GM19372 (cell line): ENCODE data around the gene IQCM.
"Not testable (repeated sequence)": the region's sequence is repeated elsewhere in the genome, so short reads cannot be mapped to it uniquely, and the experiment has no call there.

ENCODE experiments used
- ATAC-seq: cut with Tn5 transposase; IDR thresholded peaks from one replicate; pipeline ENCODE4 v1.9.1; 2021; ENCODE audit warnings: mild to moderate bottlenecking, low read depth, moderate library complexity; ENCODE audit not compliant: unreplicated experiment

Gene IQCM

GRCh38 chr4:149595500-149595899, 220.1 kb downstream of the IQCM start:
- no peak for ATAC-seq

GRCh38 chr4:149589826-149590225, 225.8 kb downstream of the IQCM start:
- ATAC-seq, result no peak

GRCh38 chr4:149584722-149585121, 230.9 kb downstream of the IQCM start:
- ATAC-seq, result no peak

DNA sequence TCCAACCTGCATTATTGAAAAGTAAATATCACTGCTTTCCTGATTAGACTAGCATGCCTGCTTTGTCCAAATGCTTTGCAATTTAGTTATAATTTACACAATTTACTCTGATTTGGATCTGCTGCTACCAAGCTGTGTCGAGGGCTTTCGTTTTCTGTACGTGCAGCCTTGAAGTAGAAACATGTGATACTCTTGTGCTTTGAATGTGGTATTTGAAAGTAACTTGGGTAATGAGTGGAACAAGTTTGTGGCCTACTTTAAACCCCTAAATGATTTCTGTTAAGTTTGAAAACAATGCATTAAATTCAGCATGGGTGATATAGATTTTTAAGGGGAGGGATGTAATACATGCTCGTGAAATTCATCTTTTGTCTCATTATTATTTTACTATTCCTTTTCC, 240.7 kb downstream of the IQCM start:
- ATAC-seq, result no peak

DNA sequence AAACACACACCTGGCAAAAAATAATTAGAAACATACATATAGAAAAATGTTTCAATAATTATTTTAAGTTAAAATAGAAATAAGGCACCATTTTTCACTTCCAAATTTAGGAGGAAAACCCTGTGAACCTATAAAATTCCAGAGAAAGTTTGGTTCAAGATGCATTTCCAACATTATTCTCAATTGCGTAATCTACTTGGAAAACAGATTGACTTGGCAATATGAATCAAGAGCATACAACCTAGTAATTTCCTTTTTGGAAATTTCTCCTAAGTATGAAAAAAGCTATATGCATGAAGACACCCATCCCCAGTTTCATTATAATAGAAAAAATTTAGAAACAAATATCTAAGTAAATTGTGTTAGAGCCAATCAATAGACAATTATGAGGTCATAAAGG, 242.9 kb downstream of the IQCM start:
- no peak for ATAC-seq

- ATAC-seq, result no peak
These were observed 259.8 kb downstream of the IQCM start for GRCh38 chr4:149555799-149556198.

DNA sequence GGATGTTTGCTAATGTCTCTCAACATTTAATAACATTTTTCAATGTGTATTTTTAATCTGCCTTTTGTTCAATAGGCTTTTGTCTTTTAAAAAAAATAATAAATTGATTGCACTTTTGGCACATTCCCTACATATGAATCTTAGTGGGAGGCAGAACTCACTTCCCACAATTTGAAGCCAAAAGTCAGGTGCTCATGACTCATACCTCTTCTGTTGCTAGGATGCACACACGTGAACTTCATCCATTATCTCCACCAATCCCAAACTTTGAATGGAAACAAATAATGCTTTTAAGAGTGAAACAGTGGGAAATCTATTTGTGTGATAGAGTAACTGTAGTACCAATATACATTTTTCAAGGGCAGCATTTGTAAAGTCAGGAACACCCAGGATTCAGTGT, 260.5 kb downstream of the IQCM start:
- ATAC-seq, result no peak

DNA sequence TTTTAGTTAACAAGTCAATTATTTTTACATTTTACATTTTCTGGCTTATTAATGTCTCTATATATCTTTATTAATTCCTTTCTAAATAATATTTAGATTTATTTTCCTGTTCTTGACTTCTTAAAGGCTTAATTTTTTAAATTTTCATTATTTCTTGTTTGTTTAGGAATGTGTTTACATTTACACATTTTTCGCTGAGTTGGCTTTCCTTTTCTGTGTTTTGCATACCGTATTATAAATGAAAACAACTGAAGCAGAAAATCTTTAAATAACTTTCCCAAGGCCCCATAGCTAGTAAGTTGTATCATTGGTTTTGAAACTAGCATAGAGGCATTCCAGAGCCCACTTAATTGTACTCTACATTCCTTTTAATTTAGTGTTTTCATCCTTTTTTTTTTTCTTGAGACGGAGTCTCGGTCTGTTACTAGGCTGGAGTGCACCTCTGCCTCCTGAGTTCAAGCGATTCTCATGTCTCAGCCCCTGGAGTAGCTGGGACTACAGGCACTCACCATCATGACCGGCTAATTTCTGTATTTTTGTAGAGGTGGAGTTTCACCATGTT, 261.6 kb downstream of the IQCM start:
- ATAC-seq, result no peak

- ATAC-seq, result no peak
These were observed 263.0 kb downstream of the IQCM start for GRCh38 chr4:149552601-149553000.

GRCh38 chr4:149549911-149550310, 265.7 kb downstream of the IQCM start:
- no peak for ATAC-seq

DNA sequence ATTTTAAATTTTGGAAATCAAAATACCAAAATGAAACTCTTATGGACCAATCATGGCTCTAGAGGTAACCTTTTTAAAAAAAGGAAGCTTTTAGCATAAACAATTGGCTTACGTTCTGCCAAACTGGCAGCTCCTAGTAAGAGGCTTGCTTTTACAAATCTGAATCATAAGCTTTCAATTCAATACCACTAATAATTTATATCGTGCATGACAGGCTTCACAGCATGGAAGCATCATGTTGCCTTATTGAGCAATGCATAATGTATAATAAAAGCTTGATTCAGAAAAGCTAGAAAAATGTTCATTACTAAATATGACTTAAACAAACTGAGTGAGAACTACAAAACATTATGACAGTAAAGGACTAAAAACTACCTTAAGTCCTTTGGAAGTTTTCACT, 280.9 kb downstream of the IQCM start:
- no peak for ATAC-seq

- no peak for ATAC-seq
These were observed 283.8 kb downstream of the IQCM start for GRCh38 chr4:149531861-149532260.

GRCh38 chr4:149523039-149523438, 292.6 kb downstream of the IQCM start:
- no peak for ATAC-seq

DNA sequence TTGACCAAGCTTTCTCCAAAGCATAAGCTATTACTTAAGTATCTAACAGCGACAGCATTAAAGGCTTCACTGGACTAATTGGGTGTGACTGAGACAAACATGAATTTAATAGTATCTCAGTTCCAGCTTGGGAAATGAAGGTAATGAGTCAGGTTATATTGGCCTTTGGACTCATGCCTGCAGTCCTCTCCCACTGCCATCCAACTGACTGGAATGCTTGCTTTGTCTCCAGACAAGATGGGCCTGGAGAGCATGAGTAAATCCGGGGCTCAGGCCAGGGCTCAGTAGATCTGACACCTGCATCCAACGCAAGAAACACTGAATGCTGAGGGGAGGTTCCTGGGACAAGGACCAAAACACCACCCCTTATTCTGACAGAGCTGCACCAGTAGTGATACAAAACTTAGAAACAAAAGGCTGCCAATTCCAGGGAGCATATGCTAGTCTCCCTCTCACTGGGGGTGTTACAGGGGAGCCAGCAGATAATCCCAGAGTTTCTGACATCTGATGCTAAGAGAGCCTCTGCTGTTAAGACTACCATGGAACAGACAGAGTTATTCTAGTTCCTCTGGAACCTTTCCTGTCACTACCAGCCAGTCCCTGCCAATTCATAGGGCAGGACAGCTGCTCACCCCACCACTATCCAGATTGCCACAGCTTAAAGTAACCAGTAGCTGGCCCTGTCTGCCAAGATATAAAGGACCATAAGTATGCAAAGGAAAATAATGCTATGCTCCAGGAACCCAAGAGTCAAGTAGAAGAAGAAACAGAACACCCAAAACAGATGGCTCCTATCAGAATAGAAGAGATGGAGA, 293.8 kb downstream of the IQCM start:
- no peak for ATAC-seq

- ATAC-seq, result no peak
These were observed 297.2 kb downstream of the IQCM start for GRCh38 chr4:149518471-149518870.

GRCh38 chr4:149513081-149513480, 302.6 kb downstream of the IQCM start:
- no peak for ATAC-seq

GRCh38 chr4:149512501-149512900, 303.1 kb downstream of the IQCM start:
- no peak for ATAC-seq

- ATAC-seq, result no peak
These were observed 303.9 kb downstream of the IQCM start for GRCh38 chr4:149511558-149512298.

- not testable (repeated sequence) for ATAC-seq
These were observed 308.3 kb downstream of the IQCM start for GRCh38 chr4:149507309-149507708.

- no peak for ATAC-seq
These were observed 314.8 kb downstream of the IQCM start for GRCh38 chr4:149500806-149501205.

DNA sequence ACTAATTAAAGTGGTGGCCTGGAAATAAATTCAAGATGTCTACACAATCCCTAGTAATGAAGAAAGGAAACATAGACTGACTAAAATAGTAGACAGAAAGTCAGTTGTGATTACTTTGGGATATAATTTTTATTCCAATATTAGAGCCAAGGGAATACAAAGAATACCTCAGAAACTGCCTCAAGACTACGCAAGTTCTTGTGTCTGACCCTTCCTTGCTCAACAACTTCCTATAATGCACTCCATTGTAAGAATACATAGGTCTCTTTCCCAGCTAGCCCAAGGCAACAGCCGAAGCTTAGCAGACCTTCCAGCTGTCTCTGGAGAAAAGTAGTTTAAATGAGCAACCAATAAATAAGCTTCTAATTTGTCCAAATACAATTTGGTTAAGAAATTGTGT, 315.9 kb downstream of the IQCM start:
- no peak for ATAC-seq

DNA sequence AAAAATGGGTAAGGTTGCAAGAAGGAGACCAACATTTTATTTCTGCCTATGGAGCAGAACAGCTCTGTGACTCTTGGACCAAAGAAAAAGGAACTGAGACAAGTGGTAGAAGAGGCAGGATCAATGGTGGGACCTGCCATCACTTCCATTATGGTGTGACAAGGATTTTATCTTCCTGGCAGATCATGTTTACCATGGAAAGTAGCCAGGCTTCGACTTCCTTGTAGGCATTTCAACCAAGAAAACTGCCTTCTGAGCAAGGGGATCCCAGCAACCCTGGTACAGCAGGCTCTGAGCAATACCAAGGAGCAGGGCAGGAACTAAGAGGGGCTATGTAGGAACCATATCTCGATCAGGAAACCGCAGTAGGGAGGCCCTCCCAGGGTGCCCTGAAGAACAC, 317.4 kb downstream of the IQCM start:
- no peak for ATAC-seq
